ENCODE data around the gene TGFB1I1.
"Not testable (repeated sequence)": the region's sequence is repeated elsewhere in the genome, so short reads cannot be mapped to it uniquely, and the experiment has no call there.

The TGFB1I1 gene

DNA sequence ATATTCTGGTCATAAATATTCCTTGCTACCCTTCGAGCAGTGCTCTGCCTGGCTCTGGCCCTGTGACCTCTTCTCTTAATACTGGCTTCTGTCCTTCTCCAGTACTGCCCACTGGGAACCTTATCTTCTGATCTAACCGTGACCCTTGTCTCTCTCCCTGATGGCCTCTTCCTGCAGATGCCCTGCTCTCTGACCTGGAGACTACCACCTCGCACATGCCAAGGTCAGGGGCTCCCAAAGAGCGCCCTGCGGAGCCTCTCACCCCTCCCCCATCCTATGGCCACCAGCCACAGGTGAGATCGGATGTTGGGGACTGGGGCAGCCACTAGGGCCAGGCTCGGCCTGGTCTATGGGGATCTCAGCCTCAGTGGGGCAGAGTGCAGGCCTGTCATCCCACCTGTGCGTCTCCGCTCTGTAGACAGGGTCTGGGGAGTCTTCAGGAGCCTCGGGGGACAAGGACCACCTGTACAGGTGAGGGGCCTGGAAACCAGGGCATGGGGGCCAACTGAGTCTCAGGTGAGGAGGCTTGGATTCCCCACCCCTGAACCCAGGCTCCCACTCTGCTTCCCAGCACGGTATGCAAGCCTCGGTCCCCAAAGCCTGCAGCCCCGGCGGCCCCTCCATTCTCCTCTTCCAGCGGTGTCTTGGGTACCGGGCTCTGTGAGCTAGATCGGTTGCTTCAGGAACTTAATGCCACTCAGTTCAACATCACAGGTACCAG, 1.5 kb downstream of the TGFB1I1 start:
- no peak for DNase-seq

DNA sequence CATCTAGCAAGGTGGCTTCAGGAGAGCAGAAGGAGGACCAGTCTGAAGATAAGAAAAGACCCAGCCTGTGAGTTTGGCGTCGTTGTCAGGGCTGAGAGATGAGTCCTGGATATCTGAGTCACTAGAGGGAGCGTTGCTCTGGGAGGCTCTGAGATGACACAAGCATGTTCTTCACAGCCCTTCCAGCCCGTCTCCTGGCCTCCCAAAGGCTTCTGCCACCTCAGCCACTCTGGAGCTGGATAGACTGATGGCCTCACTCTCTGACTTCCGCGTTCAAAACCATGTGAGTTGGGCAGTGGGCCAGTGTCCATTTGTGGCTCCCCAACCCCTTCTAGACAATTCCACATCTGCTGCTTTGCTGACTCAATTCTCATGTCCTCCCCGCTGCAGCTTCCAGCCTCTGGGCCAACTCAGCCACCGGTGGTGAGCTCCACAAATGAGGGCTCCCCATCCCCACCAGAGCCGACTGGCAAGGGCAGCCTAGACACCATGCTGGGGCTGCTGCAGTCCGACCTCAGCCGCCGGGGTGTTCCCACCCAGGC, 2.3 kb downstream of the TGFB1I1 start:
- DNase-seq, result no peak

DNA sequence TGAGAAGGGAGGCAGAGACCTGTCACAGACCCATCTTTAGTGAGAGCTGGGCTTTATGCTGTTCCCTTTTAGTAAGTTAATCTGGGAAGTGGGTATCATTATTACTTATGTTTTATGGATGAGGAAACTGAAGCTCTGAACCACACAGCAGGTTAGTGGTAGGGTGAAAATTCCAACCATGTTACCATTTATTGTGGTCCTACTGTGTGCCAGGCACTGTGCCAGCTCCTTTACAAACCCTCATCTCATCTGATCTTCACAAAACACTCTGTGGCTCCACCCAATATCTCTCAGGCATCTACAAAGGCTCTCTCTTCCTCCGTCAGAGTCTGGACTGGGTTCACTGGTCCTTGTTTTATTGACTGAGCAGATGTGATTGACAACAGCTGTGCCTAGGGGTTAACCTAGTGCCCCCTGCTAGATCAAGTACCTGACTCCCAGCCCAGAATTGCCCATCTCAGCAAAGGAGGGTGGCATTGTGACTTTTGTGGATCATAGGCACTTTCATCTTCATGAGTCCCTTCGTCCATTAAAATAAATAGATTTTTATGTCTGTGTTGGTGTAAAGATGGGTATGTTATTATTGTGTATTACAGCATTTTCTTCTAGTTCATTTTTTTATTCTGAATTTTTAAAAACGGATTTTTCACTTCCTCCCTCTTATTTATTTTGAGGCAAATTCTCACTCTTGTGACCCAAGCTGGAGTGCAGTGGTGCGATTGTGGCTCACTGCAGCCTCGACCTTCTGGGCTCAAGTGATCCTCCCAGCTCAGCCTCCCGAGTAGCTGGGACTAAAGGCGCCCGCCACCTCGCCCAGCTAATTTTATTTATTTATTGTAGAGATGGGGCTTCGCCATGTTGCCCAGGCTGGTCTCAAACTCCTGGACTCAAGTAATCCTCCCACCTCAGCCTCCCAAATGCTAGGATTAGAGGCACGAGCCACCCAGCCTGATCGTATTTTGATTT, 3.1 kb downstream of the TGFB1I1 start:
- no peak for DNase-seq

DNA sequence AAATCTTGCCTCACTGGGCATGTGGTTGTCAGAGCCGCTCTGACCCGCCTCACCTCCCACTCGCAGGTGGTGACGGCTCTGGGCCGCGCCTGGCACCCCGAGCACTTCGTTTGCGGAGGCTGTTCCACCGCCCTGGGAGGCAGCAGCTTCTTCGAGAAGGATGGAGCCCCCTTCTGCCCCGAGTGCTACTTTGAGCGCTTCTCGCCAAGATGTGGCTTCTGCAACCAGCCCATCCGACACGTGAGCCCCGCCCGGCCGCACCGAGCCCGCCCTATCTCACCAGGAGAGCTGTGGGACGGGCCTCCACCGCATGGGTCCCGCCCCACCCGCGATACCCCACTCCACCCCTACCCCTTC, 4.0 kb downstream of the TGFB1I1 start:
- no peak for DNase-seq

DNA sequence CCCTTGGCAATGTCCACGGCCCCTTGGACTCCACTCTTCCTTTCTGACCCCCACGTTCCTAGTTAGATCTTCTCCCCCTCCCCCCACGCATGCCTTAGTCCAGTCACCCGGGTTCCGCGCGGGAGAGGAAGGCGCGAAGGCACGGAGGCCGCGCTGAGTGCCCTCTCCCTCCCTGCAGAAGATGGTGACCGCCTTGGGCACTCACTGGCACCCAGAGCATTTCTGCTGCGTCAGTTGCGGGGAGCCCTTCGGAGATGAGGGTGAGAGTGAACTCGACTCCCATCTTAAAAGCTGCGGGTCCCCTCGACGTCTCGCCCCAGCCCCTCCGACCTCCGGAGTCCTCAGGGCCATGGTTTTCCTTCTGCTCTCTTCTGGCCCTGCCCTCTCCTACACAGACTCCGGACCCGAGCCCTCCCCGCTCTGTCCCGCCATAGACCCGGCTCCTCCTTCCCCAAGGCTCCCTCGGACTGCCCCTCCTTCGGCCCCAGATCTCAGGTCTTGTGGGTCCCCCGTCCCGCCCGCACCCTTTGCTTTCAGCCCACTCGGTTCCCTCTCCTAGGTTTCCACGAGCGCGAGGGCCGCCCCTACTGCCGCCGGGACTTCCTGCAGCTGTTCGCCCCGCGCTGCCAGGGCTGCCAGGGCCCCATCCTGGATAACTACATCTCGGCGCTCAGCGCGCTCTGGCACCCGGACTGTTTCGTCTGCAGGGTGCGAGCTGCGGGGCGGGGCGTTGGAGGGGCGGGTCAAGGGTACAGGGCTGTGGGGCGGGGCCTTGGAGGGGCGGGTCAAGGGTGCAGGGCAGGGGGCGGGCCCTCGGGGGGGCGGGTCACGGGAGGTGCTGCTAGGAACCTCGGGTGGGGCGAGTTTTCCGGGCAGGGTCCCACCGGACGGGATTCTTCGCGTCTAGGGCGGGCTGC, 4.6 kb downstream of the TGFB1I1 start:
- DNase-seq, result peak; percentile 75 to 80

DNA sequence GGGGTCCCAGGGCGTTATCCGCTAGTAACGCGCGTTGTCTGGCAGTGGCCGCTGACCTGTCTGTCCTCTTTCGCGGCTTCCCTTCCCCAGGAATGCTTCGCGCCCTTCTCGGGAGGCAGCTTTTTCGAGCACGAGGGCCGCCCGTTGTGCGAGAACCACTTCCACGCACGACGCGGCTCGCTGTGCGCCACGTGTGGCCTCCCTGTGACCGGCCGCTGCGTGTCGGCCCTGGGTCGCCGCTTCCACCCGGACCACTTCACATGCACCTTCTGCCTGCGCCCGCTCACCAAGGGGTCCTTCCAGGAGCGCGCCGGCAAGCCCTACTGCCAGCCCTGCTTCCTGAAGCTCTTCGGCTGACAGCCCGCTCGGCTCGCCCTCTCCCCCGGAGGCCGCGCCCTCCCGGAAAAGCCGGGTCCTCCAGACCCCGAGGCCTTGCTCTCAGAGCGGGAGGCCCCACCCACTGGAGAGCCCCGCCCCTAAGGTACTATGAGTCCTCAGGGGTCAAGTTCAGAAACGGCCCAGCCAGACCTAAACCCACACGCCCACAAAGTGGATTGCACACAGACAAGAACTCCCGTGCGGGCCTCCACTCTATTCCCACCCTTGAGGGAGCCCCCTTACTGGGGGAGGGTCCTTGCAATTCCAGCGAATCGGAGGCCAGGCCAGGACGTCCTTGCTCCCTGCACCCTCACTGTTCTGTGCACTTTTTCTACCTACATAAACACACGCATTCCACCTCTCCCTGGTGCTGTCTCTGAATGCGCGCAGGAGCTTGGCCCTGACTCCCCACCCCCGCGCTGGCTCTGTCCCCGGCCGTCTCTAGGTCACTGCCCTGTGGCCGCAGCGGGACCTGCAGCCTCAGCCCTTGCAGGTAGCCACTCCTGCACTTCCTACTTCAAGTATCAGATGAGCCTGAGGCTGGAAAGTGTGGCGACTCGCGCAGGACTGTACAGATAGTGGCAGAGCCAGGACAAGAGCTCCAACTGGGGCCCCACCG, 5.6 kb downstream of the TGFB1I1 start:
- DNase-seq, result peak; percentile 13 to 37

DNA sequence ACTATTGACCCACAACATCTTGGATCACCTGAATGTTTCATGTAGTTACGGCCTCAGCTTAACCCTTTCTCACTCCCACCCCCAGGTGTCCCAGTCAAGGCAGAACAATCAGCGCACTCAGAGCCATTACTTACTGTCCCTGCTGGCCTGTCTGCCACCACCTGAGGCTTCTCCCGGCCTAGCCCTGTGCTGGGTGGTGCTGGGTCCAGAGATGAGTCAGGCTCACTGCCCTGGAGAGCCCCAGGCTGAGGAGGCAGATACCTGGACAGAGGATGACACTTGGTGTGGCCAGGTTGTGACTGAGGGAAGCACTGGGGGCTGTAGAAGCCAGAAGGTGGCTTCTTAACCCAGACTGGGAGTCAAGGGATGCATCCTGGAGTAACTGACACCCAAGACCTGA, 7.0 kb downstream of the TGFB1I1 start:
- DNase-seq, result no peak

DNA sequence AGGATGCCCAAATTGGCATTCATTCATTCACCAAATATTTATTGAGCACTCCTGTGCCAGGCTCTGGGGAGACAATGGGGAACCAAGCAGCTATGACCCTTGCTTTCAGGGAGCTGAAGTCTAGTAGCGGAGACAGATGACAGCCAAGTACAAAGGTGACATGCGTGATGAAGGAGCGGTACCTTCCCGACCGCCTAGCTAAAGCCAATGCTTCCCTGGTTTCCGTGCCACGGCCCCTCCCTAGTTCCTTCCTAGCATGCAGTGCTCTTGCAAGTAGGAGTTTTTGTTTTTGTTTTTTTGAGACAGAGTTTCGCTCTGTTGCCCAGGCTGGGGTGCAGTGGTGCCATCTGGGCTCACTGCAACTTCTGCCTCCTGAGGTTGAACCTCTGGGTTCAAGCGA, 7.8 kb downstream of the TGFB1I1 start:
- no peak for DNase-seq

DNA sequence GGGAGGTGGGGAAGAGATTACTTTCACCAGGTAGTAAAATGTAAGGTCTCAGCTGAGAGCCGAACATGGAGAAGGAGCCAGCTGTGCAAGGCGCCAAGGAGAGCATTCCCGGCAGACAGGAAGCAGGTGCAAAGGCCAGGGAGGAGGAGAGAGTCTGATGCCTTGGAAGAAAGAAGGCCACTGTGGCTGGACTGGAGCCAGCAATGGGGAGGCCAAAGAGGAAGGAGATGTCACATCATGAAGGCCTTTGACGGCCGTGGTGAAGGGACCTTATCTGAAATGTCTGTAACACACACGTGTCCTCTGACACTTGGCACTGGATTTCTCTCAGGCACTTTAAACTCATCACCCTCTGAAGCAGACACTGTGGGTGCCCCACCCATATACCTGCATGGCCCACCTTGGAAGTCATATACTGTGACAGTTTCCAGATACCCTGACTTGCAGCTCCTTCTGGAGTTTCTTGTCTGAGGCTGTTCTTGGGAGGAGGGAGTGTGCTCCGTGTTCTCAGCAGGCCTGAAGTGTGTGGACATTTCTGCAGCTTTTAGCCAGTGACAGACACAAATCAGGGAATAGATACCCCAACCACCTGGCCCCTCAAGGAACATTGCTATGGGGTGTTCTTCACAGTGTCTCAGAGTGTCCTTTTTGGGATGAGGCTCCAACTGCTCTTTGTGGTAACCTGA, 9.0 kb downstream of the TGFB1I1 start:
- DNase-seq, result no peak

DNA sequence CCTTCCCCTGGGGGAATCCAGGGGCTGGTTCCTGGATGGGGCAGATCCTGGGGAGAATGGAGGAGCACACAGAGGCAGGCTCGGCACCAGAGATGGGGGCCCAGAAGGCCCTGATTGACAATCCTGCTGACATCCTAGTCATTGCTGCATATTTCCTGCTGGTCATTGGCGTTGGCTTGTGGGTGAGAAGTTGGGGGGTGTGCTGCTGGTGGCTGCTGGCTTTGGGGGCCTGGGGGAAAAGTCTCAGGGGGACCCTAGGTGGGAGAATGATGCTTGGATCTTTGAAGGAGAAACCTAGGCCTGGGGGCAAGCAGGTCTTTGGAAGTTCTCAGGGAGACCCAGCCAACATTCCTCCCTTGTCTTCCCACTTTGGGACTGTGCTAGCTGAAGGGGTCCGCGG, 11.1 kb downstream of the TGFB1I1 start, which contains the start of gene SLC5A2:
Gene SLC5A2 (plus strand): TSS at position 43 of the 400 bp plus-strand sequence. CDS start 14 bp downstream, at position 57.
- no peak for DNase-seq

DNA sequence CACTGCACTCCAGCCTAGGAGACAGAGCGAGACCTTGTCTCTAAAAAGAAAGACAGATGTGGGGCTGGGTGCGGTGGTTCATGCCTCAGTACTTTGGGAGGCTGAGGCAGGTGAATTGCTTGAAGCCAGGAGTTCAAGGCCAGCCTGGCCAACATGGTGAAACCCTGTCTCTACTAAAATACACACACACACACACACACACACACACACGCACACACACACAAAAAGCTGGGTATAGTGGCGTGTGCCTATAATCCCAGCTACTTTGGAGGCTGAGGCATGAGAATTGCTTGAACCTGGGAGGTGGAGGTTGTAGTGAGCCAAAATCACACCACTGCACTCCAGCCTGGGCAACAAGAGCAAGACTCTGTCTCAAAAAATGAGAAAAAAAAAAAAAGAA, 12.1 kb downstream of the TGFB1I1 start:
- DNase-seq, result not testable (repeated sequence)

DNA sequence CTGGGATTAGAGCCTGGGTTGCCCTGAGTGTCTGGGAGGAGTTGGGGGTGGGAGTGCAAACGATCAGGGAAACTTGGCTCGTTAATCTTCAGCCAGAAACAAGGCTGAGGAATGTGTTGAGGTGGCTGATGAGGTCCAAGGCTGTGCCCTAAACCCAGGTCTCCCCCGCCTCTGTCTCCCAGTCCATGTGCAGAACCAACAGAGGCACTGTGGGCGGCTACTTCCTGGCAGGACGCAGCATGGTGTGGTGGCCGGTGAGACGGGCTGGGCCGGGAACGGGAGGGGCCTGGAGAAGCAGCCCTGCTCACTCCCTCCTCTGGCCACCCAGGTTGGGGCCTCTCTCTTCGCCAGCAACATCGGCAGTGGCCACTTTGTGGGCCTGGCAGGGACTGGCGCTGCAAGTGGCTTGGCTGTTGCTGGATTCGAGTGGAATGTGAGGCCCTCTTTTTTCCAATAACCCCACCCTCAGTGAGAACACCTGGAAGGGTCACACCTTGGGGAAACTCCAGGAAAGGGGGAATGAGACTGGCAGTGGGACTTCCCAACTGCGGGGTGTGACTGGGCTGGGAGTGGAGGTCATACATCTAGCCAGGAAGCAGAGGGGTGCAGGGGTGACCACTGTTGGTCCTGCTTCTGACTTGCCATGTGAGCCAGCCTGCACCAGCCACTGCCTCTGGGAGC, 12.7 kb downstream of the TGFB1I1 start:
- no peak for DNase-seq

DNA sequence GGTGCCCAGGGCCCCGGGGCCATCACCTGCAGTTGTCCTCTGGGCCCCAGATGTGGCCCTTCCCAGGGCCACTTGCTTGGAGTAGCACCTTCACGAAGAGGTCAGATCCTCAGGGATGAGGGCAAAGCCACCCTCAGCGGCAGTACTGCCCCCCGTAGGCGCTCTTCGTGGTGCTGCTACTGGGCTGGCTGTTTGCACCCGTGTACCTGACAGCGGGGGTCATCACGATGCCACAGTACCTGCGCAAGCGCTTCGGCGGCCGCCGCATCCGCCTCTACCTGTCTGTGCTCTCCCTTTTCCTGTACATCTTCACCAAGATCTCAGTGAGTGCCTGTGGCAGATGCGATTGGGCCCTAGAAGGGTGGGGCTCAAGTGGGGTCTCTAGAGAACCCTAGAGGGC, 13.6 kb downstream of the TGFB1I1 start:
- DNase-seq, result no peak

DNA sequence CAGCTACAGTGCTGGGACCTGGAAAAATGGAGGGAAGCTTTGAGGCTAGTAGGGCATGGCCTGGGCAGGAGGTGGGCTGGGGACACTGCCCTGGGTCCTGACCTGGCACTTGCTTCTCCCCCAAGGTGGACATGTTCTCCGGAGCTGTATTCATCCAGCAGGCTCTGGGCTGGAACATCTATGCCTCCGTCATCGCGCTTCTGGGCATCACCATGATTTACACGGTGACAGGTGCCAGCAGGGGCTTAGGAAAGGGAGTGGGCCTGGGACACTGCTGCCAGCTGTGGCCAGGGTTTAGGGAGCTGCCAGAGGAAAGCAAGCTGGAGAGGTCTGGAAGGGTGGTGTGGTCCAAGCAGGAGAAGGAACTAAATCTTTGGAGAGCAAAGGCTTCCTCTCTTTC, 14.1 kb downstream of the TGFB1I1 start:
- DNase-seq, result no peak

DNA sequence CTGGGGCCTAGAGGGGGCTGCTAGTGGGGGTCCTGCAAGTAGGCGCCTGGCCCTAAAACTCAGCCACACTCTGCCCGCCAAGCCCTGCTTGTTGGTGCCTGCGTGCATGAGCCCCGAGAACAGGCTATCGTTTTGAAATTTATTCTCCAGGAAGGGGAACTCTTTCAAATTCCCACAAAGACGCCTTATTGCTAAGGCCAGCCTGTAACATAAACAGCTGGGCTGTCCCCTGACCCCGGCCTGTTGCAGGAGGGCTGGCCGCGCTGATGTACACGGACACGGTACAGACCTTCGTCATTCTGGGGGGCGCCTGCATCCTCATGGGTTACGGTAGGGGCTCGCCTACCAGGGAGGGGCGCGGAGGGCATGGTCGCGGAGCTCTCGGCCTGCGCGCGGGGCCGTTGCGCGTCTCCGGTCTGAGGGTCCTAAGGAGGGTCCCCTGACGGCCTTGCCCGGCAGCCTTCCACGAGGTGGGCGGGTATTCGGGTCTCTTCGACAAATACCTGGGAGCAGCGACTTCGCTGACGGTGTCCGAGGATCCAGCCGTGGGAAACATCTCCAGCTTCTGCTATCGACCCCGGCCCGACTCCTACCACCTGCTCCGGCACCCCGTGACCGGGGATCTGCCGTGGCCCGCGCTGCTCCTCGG, 15.2 kb downstream of the TGFB1I1 start:
- DNase-seq, result peak; percentile 19 to 29

DNA sequence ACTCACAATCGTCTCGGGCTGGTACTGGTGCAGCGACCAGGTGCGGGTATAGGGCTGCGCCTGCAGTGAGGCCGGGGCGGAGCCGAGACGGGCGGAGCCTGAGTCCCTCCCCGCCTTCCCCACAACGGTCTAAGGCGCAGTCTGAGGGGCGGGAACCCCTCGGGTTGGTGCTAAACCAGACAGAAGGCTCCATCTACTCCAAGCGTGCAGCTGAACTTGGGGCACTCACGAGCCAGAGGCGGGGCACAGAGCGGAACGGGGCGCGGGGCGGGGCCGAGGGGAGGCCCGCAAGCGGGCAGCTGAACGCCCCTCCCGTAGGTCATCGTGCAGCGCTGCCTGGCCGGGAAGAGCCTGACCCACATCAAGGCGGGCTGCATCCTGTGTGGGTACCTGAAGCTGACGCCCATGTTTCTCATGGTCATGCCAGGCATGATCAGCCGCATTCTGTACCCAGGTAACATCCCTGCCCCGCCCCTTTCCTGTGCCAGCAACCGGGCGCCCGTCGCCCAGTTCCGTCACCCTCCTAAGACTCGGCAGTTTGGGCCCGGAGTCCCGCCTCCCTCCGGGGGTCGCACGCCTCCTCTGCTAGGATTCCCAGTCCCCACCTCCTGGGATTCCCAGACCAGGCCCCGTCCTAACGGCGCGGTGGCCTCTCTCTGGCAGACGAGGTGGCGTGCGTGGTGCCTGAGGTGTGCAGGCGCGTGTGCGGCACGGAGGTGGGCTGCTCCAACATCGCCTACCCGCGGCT, 15.9 kb downstream of the TGFB1I1 start:
- peak; percentile 49 to 61 for DNase-seq

DNA sequence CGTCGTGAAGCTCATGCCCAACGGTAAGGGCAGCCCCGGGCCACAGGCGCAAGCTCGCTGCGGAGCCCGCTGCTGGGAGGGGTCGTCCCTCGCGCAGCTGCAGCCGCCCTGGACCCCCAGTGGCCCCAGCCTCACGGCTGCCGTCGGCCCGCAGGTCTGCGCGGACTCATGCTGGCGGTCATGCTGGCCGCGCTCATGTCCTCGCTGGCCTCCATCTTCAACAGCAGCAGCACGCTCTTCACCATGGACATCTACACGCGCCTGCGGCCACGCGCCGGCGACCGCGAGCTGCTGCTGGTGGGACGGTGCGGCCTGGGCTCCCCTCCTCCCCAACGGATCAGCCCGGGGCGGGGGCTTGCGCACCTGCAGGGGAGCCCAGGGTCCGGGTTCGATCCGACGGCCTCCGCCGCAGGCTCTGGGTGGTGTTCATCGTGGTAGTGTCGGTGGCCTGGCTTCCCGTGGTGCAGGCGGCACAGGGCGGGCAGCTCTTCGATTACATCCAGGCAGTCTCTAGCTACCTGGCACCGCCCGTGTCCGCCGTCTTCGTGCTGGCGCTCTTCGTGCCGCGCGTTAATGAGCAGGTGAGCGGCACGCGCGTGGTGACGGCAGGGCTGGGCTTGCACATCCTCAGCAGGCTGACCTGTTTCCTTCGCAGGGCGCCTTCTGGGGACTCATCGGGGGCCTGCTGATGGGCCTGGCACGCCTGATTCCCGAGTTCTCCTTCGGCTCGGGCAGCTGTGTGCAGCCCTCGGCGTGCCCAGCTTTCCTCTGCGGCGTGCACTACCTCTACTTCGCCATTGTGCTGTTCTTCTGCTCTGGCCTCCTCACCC, 16.7 kb downstream of the TGFB1I1 start:
- no peak for DNase-seq

DNA sequence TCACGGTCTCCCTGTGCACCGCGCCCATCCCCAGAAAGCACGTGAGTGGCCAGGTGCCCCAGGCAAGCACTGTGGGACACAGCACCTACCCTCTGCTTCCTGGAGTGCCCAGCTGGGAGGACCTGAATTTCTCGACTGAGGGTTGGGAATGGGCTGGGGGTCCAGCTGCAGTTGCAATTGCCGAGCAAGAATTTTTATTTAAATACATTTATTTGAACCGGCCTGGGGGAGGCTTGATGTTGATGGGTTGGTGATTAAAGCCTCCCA, 17.3 kb downstream of the TGFB1I1 start:
- DNase-seq, result no peak
